Neural progenitor cell (in vitro differentiated cells): ENCODE measurements around the gene EXT2. TPM values are rescaled to one million over a fixed set of nuclear protein-coding genes. Genes with fewer than 3 reads are reported as not detected.

Experiments
- DNase-seq: peaks from one replicate; pipeline ENCODE4 v3.0.0-alpha.2; 2016; ENCODE audit warnings: low spot score
- H2AFZ ChIP-seq: fragments of 200-600 bp; sonication (generic); replicated peaks from 2 replicates; pipeline ENCODE4 v1.6.1; 2016; ENCODE audit warnings: antibody characterized with exemption
- H3F3A ChIP-seq: fragments of 200-600 bp; sonication (generic); 2 replicates; pipeline ENCODE4 v1.6.1; 2016; ENCODE audit warnings: antibody characterized with exemption, low read depth
- H3K27ac ChIP-seq: fragments of 200-600 bp; sonication (generic); 2 replicates; pipeline ENCODE4 v1.5.1; 2016; ENCODE audit warnings: mild to moderate bottlenecking
- H3K27me3 ChIP-seq: fragments of 200-600 bp; sonication (generic); 2 replicates; pipeline ENCODE4 v1.6.1; 2016; ENCODE audit warnings: mild to moderate bottlenecking, moderate library complexity
- H3K36me3 ChIP-seq: fragments of 200-600 bp; sonication (generic); 2 replicates; pipeline ENCODE4 v1.5.1; 2016
- H3K4me1 ChIP-seq: fragments of 200-600 bp; sonication (generic); 2 replicates; pipeline ENCODE4 v1.6.1; 2016; ENCODE audit warnings: mixed run types
- H3K4me2 ChIP-seq: fragments of 200-600 bp; sonication (generic); 2 replicates; pipeline ENCODE4 v1.6.1; 2016
- H3K4me3 ChIP-seq: fragments of 200-600 bp; sonication (generic); 2 replicates; pipeline ENCODE4 v1.5.1; 2016
- H3K79me2 ChIP-seq: fragments of 200-600 bp; sonication (generic); 2 replicates; pipeline ENCODE4 v1.6.1; 2016; ENCODE audit warnings: low read depth
- H3K9ac ChIP-seq: fragments of 200-600 bp; sonication (generic); 2 replicates; pipeline ENCODE4 v1.6.1; 2016
- H3K9me3 ChIP-seq: fragments of 200-600 bp; sonication (generic); 2 replicates; pipeline ENCODE4 v1.5.1; 2016; ENCODE audit warnings: low read depth
- H4K20me1 ChIP-seq: fragments of 200-600 bp; sonication (generic); 2 replicates; pipeline ENCODE4 v1.6.1; 2016; ENCODE audit warnings: low read depth
- H3K27ac Mint-ChIP-seq: 3 replicates; pipeline ENCODE4 v1.8.0; 2021; ENCODE audit warnings: mixed read lengths
- H3K27me3 Mint-ChIP-seq: 2 replicates; pipeline ENCODE4 v1.8.0; 2022; ENCODE audit warnings: low read depth, mild to moderate bottlenecking, inconsistent platforms, moderate library complexity, mixed read lengths; ENCODE audit not compliant: insufficient read depth
- H3K36me3 Mint-ChIP-seq: 3 replicates; pipeline ENCODE4 v1.8.0; 2021; ENCODE audit warnings: mixed read lengths
- H3K4me1 Mint-ChIP-seq: 3 replicates; pipeline ENCODE4 v1.8.0; 2021; ENCODE audit warnings: mixed read lengths
- H3K4me3 Mint-ChIP-seq: 3 replicates; pipeline ENCODE4 v1.8.0; 2021; ENCODE audit warnings: mild to moderate bottlenecking, moderate library complexity, mixed read lengths
- H3K9me3 Mint-ChIP-seq: 3 replicates; pipeline ENCODE4 v1.8.0; 2020; ENCODE audit warnings: mixed read lengths
- CTCF ChIP-seq: fragments of 200-600 bp; sonication (generic); IDR thresholded peaks from 2 replicates; pipeline ENCODE4 v1.5.1; 2017; ENCODE audit warnings: antibody characterized with exemption, mild to moderate bottlenecking
- EZH2 ChIP-seq: fragments of 200-600 bp; sonication (generic); IDR thresholded peaks from 2 replicates; pipeline ENCODE4 v1.6.1; 2017; ENCODE audit warnings: antibody characterized with exemption, mild to moderate bottlenecking, moderate library complexity
- EZH2phosphoT487 ChIP-seq: fragments of 200-600 bp; sonication (generic); IDR thresholded peaks from 2 replicates; pipeline ENCODE4 v1.6.1; 2017; ENCODE audit warnings: antibody characterized with exemption
- total RNA-seq: library from RNA; depleted of rRNA; stranded (reverse); fragments of >200 nt; gene quantifications from 2 replicates; pipeline ENCODE4 v1.2.3, GENCODE V29; 2015; ENCODE audit warnings: low replicate concordance

The EXT2 gene
- total RNA-seq, 1 donor from 2014 or later, result 70.4 TPM

GRCh38 chr11:44236296-44236695, 140.8 kb downstream of the EXT2 start:
- no peak overlapping the region for H3K27ac Mint-ChIP-seq
- Histone ChIP-seq H3K27me3 (no peaks in the 10 kb centered on the region), H3K4me3 (no peak overlapping the region), H3K4me1 (no peaks in the 10 kb centered on the region), H3K9me3 (no peaks in the 10 kb centered on the region), H3F3A (no peaks in the 10 kb centered on the region), H2AFZ (no peak overlapping the region), H3K27ac (no peak overlapping the region), H3K9ac (no peak overlapping the region), H3K4me2 (no peak overlapping the region), H4K20me1 (no peaks in the 10 kb centered on the region), H3K79me2 (no peaks in the 10 kb centered on the region), H3K36me3 (no peaks in the 10 kb centered on the region)
- H3K4me3 Mint-ChIP-seq, result no peak overlapping the region
- no peak for DNase-seq
- H3K27me3 Mint-ChIP-seq, result no peaks in the 10 kb centered on the region
- H3K9me3 Mint-ChIP-seq, result no peaks in the 10 kb centered on the region
- TF ChIP-seq EZH2phosphoT487 (no peak), EZH2 (no peak), CTCF (no peak)
- peaks cover 27% of the 10 kb centered on the region for H3K36me3 Mint-ChIP-seq
- no peaks in the 10 kb centered on the region for H3K4me1 Mint-ChIP-seq

GRCh38 chr11:44237156-44237555, 141.7 kb downstream of the EXT2 start:
- H3K27ac ChIP-seq, result no peak overlapping the region
- TF ChIP-seq EZH2phosphoT487 (no peak), CTCF (no peak), EZH2 (no peak)
- no peaks in the 10 kb centered on the region for H3K79me2 ChIP-seq
- H3K4me1 ChIP-seq, result peaks cover 6% of the 10 kb centered on the region
- no peak overlapping the region for H3K4me2 ChIP-seq
- H3K4me3 Mint-ChIP-seq, result no peak overlapping the region
- H4K20me1 ChIP-seq, result no peaks in the 10 kb centered on the region
- H3K27ac Mint-ChIP-seq, result no peak overlapping the region
- no peaks in the 10 kb centered on the region for H3K9me3 ChIP-seq
- peaks cover 3% of the 10 kb centered on the region for H3F3A ChIP-seq
- H3K27me3 ChIP-seq, result no peaks in the 10 kb centered on the region
- peaks cover 31% of the 10 kb centered on the region for H3K36me3 Mint-ChIP-seq
- H3K27me3 Mint-ChIP-seq, result no peaks in the 10 kb centered on the region
- no peaks in the 10 kb centered on the region for H3K36me3 ChIP-seq
- H3K9ac ChIP-seq, result no peak overlapping the region
- H2AFZ ChIP-seq, result no peak overlapping the region
- H3K9me3 Mint-ChIP-seq, result no peaks in the 10 kb centered on the region
- peaks cover 7% of the 10 kb centered on the region for H3K4me1 Mint-ChIP-seq
- no peak overlapping the region for H3K4me3 ChIP-seq
- no peak for DNase-seq

GRCh38 chr11:44241851-44242250, 146.4 kb downstream of the EXT2 start:
- peak overlapping the region; percentile 80 for H3K27ac Mint-ChIP-seq

More at GRCh38 chr11:44241851-44242250, 146.4 kb downstream of the EXT2 start:
- no peaks in the 10 kb centered on the region for H3K27me3 ChIP-seq
- TF ChIP-seq CTCF, result no peak
- TF ChIP-seq EZH2, result no peak
- no peak for TF ChIP-seq EZH2phosphoT487
- H3K36me3 ChIP-seq, result no peaks in the 10 kb centered on the region
- peaks cover 26% of the 10 kb centered on the region for H3F3A ChIP-seq
- Mint-ChIP-seq H3K27me3 (no peaks in the 10 kb centered on the region), H3K4me1 (peaks cover 48% of the 10 kb centered on the region), H3K9me3 (no peaks in the 10 kb centered on the region), H3K4me3 (no peak overlapping the region), H3K36me3 (peaks cover 34% of the 10 kb centered on the region)
- H3K79me2 ChIP-seq, result no peaks in the 10 kb centered on the region
- no peak overlapping the region for H2AFZ ChIP-seq
- DNase-seq, result no peak
- no peak overlapping the region for H3K4me2 ChIP-seq
- H4K20me1 ChIP-seq, result no peaks in the 10 kb centered on the region
- no peak overlapping the region for H3K4me3 ChIP-seq
- no peak overlapping the region for H3K27ac ChIP-seq
- no peak overlapping the region for H3K9ac ChIP-seq
- no peaks in the 10 kb centered on the region for H3K9me3 ChIP-seq
- H3K4me1 ChIP-seq, result peaks cover 37% of the 10 kb centered on the region
